GM19099 (cell line): ENCODE data around the gene ASAP2.

Source experiments
- POLR2A ChIP-seq: IDR thresholded peaks from 3 replicates; pipeline ENCODE4 v1.6.1; 2011; ENCODE audit warnings: low read depth; ENCODE audit not compliant: insufficient read length; ENCODE audit errors: extremely low read depth

ASAP2 gene

GRCh38 chr2:9205963-9206948 is at the start of gene ASAP2:
ASAP2 (plus strand) TSS chr2:9206812; CDS start chr2:9207105, 293 bp downstream.
- no peak for TF ChIP-seq POLR2A

DNA sequence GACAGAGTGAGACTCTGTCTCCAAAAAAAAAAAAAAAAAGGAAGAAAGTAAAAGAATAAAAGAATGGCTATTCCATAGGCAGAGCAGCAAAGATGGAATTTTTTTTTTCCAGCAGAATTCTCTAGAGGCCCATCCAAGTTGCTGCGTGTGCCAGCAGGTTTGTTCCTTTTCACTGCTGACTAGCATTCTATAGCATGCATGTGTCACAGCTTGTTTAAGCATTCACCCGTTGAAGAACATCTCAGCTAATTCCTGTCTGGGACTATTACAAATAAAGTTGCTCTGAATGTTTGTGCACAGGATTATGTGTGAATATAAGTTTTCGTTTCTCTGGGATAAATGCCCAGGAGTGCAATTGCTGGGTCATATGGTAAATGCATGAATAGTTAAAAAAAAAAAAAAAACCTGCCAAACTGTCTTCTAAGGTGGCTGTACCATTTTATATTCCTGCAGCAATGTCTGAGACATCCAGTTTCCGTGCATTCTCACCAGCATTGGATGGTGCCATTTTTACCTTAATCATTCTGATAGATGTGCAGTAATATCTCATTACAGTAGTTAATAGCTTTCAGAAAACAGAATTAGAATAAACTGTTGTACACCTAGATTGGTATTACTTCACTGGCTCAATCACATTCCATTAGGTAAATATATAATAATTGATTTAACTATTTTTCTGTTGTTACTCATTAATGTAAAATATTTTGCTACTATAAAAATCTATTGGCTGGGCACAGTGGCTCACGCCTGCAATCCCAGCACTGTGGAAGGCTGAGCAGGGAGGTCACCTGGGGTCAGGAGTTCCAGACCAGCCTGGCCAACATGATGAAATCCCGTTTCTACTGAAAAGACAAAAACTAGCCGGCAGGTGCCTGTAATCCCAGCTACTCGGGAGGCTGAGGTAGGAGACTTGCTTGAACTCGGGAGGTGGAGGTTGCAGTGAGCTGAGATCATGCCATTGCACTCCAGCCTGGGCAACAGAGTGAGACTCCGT is 47.5 kb upstream of the ASAP2 start:
- no peak for TF ChIP-seq POLR2A

DNA sequence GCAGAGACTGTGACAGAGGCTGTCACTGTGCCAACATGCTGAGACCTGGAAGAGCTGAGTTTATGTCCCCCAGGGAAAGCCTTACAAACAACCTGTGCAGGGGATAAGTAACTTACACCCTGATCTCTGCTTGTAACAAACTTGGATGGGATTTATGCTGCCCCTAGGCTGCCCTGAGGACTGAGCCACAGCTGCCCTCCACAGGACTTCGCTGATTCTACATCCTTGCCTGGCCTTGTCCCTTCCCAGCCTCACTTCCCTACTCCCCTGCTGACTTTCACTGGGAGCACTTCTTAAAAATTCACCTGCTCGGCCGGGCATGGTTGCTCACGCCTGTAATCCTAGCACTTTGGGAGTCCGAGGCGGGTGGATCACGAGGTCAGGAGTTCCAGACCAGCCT is 45.9 kb upstream of the ASAP2 start:
- TF ChIP-seq POLR2A, result no peak

- no peak for TF ChIP-seq POLR2A
Measured at GRCh38 chr2:9162841-9163240, 43.8 kb upstream of the ASAP2 start.

DNA sequence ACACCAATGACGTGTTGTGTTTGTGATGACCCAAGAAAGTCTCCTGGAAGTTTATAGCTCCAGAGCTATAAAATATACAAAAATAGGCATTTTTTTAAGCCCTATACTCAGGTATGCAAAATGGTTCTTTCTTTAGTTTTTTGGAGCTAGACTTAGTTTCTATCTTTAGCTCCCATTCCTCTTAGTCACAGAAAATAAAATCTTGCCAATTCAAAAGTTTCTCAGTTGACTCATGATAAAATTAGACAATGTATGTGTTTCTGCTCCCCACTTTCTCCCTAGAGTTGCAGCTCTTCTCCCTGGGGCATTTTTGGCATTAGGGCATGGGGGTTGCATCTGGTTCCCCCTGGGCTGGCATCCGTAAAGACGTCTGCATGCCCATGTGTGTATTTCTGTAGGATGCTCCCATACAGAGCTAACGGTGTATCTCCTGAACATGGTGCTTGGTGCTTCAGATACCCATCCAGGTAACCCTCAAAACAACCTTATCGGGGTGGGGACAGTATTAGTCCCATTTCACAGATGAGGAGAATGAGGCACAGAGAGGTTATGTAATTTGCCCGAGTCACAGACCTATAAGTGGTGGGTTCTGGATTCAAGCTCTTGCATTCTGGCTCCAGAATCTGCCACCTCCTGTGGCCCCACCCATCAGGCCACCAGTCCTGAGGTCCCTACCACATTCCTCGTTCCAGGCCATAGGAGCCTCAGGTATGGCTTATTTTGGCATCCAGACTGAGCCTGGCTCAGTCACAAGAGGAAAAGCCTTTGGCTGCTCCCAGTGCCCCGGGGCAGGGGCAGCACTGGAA is 43.1 kb upstream of the ASAP2 start:
- no peak for TF ChIP-seq POLR2A

DNA sequence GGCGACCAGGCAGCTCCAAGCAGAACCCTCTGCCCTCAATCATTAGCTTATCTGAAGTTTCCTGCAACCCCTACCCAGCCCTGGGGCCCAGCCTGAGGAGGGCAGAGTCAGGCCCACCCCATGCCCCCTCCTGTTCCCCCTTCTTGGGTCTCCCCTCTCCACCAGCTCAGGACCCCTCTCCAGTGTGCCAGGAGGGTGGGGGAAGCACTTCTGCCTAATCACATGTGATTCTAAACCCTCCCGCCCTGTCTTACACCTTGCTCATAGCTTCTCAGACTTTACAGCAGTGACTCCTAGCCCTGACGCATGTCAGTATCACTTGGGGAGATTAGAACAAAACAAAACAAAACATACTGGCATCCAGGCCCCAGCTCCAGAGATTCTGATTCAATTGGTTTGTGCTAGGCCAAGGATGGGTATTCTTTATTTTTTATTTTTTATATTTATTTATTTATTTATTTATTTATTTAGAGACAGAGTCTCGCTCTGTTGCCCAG is 42.5 kb upstream of the ASAP2 start:
- TF ChIP-seq POLR2A, result no peak

- no peak for TF ChIP-seq POLR2A
Measured at GRCh38 chr2:9165625-9166024, 41.0 kb upstream of the ASAP2 start.

GRCh38 chr2:9166579-9167377 is 39.8 kb upstream of the ASAP2 start:
- no peak for TF ChIP-seq POLR2A

- no peak for TF ChIP-seq POLR2A
Measured at GRCh38 chr2:9167718-9168657, 38.6 kb upstream of the ASAP2 start.

DNA sequence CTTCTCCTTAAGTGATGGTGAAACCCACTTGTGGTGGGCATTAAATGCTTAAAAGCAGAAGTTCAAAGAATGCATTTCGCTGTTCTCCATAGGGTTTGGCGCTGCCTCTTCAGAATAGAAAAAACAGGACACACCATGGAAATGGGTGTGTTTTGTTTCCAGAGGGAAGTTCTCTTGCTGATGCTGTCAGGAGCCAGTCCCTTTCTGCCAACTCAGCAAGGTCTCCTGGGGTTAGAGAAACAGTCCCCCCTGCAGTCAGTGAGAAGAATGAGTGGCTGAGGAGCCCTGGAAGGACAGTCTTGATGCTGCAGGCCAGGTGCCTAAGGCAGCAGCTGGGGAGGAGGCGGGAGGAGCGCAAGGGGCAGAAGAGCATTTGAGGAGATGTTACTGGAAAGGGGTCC is 37.8 kb upstream of the ASAP2 start:
- no peak for TF ChIP-seq POLR2A

DNA sequence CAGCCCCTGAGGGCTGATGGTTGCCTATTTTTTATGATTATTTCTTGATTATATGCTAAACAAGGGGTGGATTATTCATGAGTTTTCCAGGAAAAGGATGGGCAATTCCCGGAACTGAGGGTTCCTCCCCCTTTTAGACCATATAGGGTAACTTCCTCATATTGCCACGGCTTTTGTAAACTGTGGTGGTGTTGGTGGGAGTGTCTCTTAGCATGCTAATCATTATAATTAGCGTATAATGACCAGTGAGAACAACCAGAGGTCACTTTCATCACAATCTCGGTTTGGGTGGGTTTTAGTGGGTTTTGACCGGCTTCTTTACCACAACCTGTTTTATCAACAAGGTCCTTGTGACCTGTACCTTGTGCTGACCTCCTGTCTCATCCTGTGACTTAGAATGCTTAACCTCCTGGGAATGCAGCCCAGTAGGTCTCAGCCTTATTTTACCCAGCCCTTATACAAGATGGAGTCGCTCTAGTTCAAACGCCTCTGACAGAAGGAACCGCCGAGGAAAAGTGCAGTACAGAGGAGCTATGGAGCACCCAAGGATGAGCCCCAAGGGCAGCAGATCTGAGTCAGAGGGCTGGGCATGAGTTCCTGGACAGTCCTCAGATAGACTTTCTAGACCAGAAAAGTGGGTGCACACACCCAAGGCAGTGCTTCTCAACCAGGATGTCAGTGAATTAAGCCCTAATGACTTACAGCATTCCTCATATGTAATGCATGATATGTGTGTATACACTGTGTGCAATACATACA is 37.1 kb upstream of the ASAP2 start:
- TF ChIP-seq POLR2A, result no peak
